HG03159 (cell line): Measurements from ENCODE around the gene STK10.

ENCODE experiments used
- ATAC-seq: cut with Tn5 transposase; IDR thresholded peaks from one replicate; pipeline ENCODE4 v1.9.1; 2021; ENCODE audit warnings: mild to moderate bottlenecking, moderate library complexity; ENCODE audit not compliant: unreplicated experiment

STK10 gene

GRCh38 chr5:172093559-172093958 is 94.5 kb downstream of the STK10 start:
- no peak for ATAC-seq

- ATAC-seq: no peak
Measured at GRCh38 chr5:172091956-172092732, 95.9 kb downstream of the STK10 start.

GRCh38 chr5:172090976-172091547 is 97.0 kb downstream of the STK10 start:
- ATAC-seq: no peak

- ATAC-seq: no peak
Measured at GRCh38 chr5:172089298-172090117, 98.5 kb downstream of the STK10 start.

- ATAC-seq: no peak
Measured at GRCh38 chr5:172088801-172089200, 99.2 kb downstream of the STK10 start.

GRCh38 chr5:172086194-172086975 is 101.6 kb downstream of the STK10 start:
- no peak for ATAC-seq

GRCh38 chr5:172085738-172086137 is 102.3 kb downstream of the STK10 start:
- ATAC-seq: no peak

- no peak for ATAC-seq
Measured at GRCh38 chr5:172082180-172082579, 105.8 kb downstream of the STK10 start.

GRCh38 chr5:172079876-172080275 is 108.1 kb downstream of the STK10 start:
- ATAC-seq: no peak

GRCh38 chr5:172078726-172079345 is 109.2 kb downstream of the STK10 start:
- ATAC-seq: no peak

GRCh38 chr5:172077664-172078425 is 110.2 kb downstream of the STK10 start:
- ATAC-seq: no peak

- no peak for ATAC-seq
Measured at GRCh38 chr5:172076761-172077244, 111.2 kb downstream of the STK10 start.

GRCh38 chr5:172075656-172076055 is 112.4 kb downstream of the STK10 start:
- no peak for ATAC-seq

- no peak for ATAC-seq
Measured at GRCh38 chr5:172074896-172075295, 113.1 kb downstream of the STK10 start.

- ATAC-seq: no peak
Measured at GRCh38 chr5:172071309-172071875, 116.6 kb downstream of the STK10 start.

- no peak for ATAC-seq
Measured at GRCh38 chr5:172065431-172066065, 122.5 kb downstream of the STK10 start.

GRCh38 chr5:172064766-172065165 is 123.3 kb downstream of the STK10 start:
- no peak for ATAC-seq

- no peak for ATAC-seq
Measured at GRCh38 chr5:172064358-172064757, 123.7 kb downstream of the STK10 start.
